Posterior cingulate gyrus (tissue), 11 donors: Measurements from ENCODE around the gene LGR4.
"Not testable (repeated sequence)": the region's sequence is repeated elsewhere in the genome, so short reads cannot be mapped to it uniquely, and the experiment has no call there.

Experiments
- DNase-seq, 10 donors: peaks; one replicate each; pipeline versions ENCODE4 v3.0.0 to v3.0.0-alpha.2; 2020 to 2021; ENCODE audit warnings: mixed read lengths in 3 of 10
- intact Hi-C: fragments of 100-400 bp; cut with DNase I; formaldehyde crosslinking; loops from one replicate; pipeline ENCODE4 v1.15.1; 2023

LGR4 gene

DNA sequence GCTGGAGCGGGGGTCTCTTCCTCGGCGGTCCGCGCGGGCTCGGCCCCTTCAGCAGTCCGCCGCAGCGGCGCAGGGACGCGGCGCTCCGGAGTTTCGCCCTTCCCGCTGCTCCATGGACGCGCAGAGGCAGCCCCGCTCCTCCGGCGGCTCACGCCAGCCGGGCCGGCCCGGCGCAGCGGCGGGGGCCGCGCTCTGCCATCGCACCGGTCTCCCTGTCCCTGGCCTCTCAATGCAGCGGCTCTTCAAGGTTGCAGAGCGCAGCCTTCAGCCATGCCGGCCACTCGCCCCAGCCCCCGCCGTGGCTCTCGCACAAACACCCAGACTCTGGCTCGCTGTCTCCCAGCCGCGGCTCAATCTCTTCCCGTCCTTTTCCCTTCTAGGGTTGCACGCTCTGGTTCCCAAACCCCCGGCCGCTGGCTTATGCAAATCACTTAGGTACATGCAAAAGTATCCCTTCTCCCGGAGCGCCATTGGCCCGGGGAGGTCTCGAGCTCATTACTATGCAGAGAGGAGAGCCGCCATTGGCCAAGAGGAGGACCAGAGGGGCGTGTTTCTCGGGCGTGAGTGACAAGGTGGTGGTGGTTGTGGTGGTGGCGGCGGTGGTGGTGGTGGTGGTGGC, at the start of gene LGR4:
Gene LGR4, minus strand, starts transcription at position 393 of the 619 bp plus-strand sequence. CDS start 488 bp downstream, outside the sequence.
- intact Hi-C loops: loop anchor here (5.0 kb wide), 1 partner anchor 110 kb away; the partner anchor contains the start of gene CCDC34
- DNase-seq: peak; percentile 81 to 99 (median 92)

DNA sequence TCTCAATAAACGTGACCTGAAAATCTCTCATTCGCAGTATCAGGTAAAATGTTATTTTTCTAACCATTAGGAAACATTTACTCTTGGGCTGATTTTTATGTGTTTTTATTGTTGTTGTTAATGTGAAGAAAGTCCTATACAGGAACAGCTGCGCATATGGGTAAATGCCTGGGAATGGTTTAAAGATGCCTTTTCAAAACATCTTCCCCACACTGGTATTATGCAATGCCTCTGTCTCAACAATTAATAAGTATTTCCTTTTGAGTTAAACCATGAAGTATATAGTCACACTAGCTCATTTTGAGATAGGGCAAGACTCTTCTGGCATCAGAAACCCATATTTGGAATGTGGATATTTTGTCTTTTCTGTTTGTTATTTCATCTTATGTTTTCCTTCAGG, 47.6 kb upstream of the LGR4 start:
- intact Hi-C loops: no loop called here
- no peak for DNase-seq

GRCh38 chr11:27518518-27518917, 45.9 kb upstream of the LGR4 start:
- intact Hi-C loops: no loop called here
- no peak for DNase-seq

GRCh38 chr11:27517490-27517889, 44.9 kb upstream of the LGR4 start:
- DNase-seq, intact Hi-C loops: not testable (repeated sequence)

GRCh38 chr11:27514558-27514957, 42.0 kb upstream of the LGR4 start:
- no peak for DNase-seq
- intact Hi-C loops: no loop called here

DNA sequence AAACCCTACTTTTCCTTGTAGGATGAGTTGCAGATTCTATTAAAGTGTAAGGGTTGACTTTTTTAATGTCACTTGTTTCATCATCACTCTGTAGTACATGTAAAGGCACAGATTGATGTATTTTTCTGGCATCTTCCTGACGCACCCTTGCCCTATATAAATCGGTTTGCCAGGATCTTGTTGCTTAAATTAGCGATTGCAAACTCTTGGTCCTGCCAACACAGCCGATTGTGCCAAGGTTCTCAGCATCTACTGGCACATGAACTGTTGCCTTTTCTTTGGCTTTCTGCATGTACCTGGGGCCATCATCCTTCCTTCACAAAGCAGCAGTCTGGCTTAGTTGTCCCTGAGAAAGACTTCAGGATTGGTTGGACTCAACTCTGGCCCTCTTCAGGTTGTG, 41.5 kb upstream of the LGR4 start:
- intact Hi-C loops: no loop called here
- no peak for DNase-seq

GRCh38 chr11:27513389-27513788, 40.8 kb upstream of the LGR4 start:
- intact Hi-C loops: no loop called here
- no peak for DNase-seq

GRCh38 chr11:27512238-27512637, 39.6 kb upstream of the LGR4 start:
- no peak for DNase-seq
- intact Hi-C loops: no loop called here

DNA sequence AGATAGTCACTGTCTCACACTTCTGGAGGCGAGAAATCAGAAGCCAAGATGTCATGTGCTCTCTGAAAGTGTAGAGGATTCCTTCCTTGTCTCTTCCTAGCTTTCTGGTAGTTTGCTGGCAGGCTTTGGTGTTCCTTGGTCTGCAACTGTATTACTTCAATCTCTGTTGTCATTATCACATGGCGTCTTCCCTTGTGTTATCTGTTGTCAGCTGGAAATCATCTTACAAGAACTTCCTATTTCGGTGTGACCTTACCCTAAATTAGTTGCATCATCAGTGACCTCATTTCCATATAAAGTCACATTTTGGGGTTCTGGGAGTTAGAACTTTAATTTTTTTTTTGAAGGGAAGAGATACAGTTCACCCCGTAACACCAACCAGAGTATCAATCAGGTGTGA, 37.3 kb upstream of the LGR4 start:
- intact Hi-C loops: no loop called here
- no peak for DNase-seq

DNA sequence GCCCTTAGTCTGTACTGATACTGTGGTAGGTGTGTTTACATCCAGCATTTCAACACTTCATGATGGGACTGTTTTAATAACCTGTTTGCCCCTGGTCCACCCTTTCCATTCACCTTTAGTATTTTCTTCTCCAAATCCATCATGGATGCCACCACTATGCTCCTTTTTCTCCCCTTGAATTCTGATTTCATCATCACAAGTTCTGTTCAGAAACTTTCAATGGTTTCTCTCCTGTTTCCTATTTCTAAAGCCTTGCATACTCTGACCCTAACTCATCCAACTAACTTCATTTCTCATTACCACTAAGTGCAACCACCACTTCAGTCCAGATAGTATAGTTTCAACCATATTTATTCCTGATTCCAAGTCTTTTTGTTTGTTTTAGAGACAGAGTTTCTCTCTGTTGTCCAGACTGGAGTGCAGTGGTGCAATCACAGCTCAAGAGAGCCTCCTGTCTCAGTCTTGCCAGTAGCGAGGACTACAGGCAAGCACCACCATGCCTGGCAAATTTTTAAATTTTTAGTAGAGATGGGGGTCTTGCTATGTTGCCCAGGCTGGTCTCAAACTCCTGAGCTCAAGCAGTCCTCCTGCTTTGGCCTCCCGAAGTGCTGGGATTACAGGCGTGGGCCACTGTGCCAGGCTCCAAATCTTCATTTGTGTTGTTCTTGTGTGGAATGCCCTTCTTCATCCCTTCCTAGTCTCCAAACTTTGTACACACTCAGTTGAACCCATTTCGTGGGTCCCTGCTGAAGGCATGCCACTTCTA, 35.1 kb upstream of the LGR4 start:
- intact Hi-C loops: no loop called here
- no peak for DNase-seq

DNA sequence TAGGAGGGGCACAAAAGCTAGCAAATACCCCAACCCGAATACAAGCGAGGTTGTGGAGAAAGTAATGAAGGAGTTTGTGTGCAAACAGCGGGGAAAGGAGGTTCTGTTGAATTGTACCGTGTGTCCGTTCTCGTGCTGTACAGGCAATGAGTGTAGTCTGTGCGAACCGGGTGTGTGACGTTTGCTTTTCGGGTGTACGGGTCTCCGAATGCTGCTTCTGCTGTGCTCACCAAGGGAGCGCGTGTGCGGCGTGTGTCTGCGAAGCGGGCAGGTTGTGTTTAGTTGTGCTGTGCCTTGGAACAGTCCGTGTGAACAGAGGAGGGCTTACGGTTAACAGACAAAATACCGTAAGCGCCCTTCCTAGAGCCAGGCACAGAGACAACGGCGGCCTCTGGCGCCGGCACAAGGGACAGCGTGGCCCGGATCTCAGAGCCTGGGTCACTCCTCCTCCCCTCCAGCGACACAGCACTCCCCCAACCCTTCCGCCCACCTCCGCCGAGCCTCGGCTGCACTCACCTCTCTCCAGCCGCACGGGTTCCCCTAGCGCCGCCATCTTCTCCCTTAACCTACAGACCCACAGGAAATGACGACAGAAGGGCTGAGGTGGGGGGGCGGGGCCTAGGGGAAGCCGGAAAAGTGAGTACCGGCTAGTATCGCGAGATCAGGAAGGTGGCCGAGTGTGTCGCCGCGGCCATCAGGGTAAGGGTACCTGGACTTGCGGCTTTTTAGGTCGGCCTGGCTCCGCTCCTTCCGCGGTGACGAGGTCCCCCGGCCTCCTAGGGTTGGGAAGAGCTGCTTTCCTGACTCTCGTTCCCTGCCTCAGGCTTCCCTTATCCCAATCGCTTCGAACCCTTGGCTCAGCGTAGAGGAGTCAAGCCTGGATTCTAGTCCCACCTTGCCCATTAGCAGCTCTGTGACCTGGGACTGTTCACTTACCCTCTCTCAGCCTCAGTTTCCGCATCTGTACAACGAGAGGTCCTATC, 33.9 kb upstream of the LGR4 start, which contains the start of gene LIN7C:
Gene LIN7C, minus strand, starts transcription at position 570 of the 983 bp plus-strand sequence. Its CDS starts 17 bp downstream, at position 553.
- intact Hi-C loops: no loop called here

DNA sequence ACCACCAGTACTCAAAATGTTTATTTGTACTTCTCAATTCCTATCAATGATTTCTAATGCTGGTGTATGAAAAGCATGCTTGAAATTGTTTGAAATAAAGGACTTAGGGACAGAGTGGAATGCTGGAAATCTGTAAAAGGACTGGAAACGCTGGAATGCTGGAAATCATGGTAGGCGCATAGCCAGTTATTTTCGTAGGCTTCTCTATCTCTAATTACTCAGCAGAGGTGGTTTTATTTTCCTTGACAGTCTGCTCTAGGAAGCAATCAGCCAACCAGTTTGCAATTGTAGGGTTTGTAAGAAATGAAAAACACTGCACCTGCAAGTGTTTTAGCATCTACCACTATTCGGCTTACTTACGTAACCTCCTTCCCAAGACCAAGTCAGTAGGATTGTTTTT, 33.2 kb upstream of the LGR4 start:
- intact Hi-C loops: no loop called here
- DNase-seq: no peak

More for the DNA sequence above, 33.9 kb upstream of the LGR4 start, which contains the start of gene LIN7C:
- peak; percentile 92 to 98 (median 95) for DNase-seq

DNA sequence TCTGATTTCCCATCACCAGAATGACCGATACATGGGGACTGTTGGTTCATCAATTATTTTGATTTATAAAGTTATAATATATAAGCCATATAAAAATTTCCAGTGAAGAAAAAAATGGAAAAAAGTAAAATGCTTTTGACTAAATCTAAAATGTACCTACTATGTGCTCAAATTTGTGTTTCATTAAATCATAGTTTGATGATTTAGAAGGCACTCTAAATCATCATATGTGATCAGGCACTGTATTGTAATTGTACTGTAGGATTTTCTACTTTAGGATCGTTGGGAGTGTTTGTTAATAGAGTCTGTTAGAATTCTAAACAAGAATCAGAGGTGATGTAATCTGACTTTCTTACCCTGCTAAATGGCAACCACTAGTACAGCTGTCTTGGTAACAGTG, 31.6 kb upstream of the LGR4 start:
- intact Hi-C loops: no loop called here
- no peak for DNase-seq

DNA sequence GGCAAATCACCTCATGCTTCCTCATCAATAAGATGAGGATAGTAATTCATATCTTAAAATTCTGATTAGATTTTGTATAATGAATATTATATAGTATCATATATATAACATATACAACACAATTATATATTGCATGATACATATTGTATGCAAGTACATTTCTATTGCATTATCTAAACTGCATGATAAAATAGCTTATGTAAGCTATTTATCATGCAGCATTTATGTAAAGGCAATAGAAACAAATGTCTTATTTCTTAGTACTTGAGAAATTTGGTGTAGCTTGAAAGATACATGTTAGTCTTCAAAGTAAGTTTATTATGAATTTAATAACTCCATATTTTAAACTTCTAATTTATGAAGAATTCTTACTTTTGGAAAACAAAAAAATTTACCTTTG, 28.5 kb upstream of the LGR4 start:
- intact Hi-C loops: no loop called here
- no peak for DNase-seq

DNA sequence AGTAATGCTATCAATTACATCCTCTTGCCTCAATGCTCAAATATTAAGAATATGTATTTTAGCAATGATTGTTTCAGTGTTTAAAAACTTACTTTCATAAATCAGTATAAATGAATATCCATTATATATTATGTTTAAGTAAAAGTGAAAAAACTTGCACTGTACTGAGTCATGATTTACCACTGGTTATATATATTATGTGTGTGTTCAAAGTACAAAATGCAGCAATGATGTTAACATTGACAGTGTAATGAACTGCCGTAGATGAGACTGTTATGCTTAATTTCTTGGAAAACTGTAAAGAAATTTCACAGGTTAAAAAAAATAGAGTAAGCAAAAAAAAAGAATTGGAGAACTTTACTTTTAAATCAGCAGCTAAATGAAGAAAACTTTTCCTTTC, 25.3 kb upstream of the LGR4 start:
- intact Hi-C loops: no loop called here
- DNase-seq: no peak

GRCh38 chr11:27497284-27497866, 24.8 kb upstream of the LGR4 start:
- intact Hi-C loops: no loop called here
- DNase-seq: no peak

DNA sequence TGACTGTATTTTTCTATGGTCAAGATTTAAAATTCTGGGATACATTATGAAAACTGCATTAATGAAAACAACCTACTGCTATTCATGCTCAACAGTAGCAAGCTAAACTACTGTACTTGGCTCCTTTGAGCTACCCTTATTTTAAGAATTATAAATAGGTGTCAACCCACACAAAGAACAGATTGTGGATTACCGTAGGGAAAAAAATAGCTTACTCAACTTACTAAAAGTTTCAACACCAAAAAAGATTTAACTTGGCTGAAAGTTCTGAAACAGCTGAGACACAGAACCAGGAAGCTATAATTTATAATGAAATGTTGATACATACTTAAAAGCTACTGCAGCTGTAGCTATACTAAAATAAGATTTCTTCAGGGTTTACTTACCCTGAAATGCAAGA, 23.9 kb upstream of the LGR4 start:
- DNase-seq: no peak
- intact Hi-C loops: no loop called here

GRCh38 chr11:27495710-27496300, 23.2 kb upstream of the LGR4 start:
- intact Hi-C loops: no loop called here
- no peak for DNase-seq

- intact Hi-C loops: loop anchor here (10.0 kb wide), 1 partner anchor 734 kb away; no protein-coding TSS in a partner anchor
- no peak for DNase-seq
These were observed 16.5 kb upstream of the LGR4 start for GRCh38 chr11:27489092-27489491.

DNA sequence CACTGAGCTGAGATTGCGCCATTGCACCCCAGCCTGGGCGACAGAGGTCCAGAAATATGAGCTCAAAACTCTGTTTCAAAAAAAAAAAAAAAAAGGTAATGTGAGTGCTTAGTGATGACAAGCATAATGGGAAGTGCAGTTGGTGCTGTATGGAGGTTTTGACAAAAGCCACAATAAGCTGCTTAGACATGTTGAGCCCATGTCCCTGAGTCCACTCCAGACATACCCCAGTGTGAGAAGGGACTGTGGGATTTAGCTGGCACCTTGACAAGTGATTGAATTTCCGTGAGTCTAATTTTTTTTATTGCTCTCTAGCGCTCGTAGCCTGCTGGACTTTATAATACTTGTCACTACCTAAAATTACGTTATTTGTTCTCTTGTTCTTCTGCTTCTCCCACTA, 15.1 kb upstream of the LGR4 start:
- intact Hi-C loops: loop anchor here (10.0 kb wide), 1 partner anchor 733 kb away; no protein-coding TSS in a partner anchor
- no peak for DNase-seq
